Colonic mucosa (tissue), 4 donors: ENCODE data around the gene BLTP1. TPM values are rescaled to one million over a fixed set of nuclear protein-coding genes. Genes with fewer than 3 reads are reported as not detected.

Source experiments
- DNase-seq: peaks from one replicate; pipeline ENCODE4 v3.0.0-alpha.2; 2020
- H3K27ac ChIP-seq: fragments of 200-600 bp; one replicate; pipeline ENCODE4 v1.8.0; 2021
- H3K27me3 ChIP-seq: fragments of 200-600 bp; one replicate; pipeline ENCODE4 v1.8.0; 2021
- H3K36me3 ChIP-seq: fragments of 200-600 bp; one replicate; pipeline ENCODE4 v1.8.0; 2021
- H3K4me1 ChIP-seq: fragments of 200-600 bp; one replicate; pipeline ENCODE4 v1.8.0; 2021; ENCODE audit warnings: mild to moderate bottlenecking
- H3K4me3 ChIP-seq: fragments of 200-600 bp; one replicate; pipeline ENCODE4 v1.8.0; 2021
- H3K9ac ChIP-seq, 2 donors: one replicate each; pipeline ENCODE4 v1.7.0; 2013; ENCODE audit warnings: control low read depth in 2 of 2, low read depth in 2 of 2, low read length in 2 of 2
- H3K9me3 ChIP-seq: fragments of 200-600 bp; one replicate; pipeline ENCODE4 v1.8.0; 2021
- intact Hi-C: fragments of 100-400 bp; cut with DNase I; formaldehyde crosslinking; loops from one replicate; pipeline ENCODE4 v1.14.1; 2022
- total RNA-seq, 2 donors: library from RNA; stranded (reverse); fragmentation: NEBNext Ultra II Directional in 1 of 2; extraction: Animal tissue kit (Norgen Biotek cat#: 25700) in 1 of 2; gene quantifications; one replicate each; pipeline ENCODE4 v1.2.1, GENCODE V29; 2021
- TF ChIP-seq, protein P1 (sequence below): fragments of 200-600 bp; IDR thresholded peaks from one replicate; pipeline ENCODE4 v1.8.0; 2022; ENCODE audit warnings: antibody characterized with exemption, mild to moderate bottlenecking
- donor health status: healthy.
- donor health status: DM: no; HTN: no; CAD: no.
- donor health status: DM: no; HTN: no; CAD: no.

BLTP1 gene
- total RNA-seq, 2 donors from 2014 or later, result 47.8 to 80.1 TPM

DNA sequence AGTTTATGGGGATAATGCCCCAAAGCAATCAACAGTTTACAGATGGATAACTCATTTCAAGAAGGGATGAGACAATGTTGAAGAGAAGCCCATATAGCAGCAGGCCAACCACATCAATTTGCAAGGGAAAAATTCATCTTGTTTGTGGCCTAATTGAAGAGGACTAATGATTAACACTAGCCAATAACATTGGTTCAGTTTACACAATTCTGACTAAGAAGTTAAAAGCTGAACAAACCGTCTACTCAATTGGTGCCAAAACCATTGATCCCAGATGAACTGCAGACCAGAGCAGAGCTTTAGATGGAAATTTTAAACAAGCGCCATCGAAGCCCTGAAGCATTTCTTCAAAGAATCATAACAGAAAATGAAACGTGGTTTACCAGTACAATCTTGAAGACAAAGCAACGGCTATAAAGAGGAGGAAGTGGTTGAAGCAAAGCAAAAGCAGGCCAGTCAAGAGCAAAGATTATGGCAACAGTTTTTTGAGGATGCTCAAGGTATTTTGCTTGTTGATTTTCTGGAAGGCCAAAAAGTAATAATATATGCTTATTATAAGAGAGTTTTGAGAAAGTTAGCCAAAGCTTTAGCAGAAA lies 20.5 kb upstream of the BLTP1 start:
- Histone ChIP-seq H3K27me3 (no peaks in the 10 kb centered on the region), H3K9me3 (no peaks in the 10 kb centered on the region), H3K9ac (no peak overlapping the region), H3K36me3 (no peaks in the 10 kb centered on the region), H3K27ac (no peak overlapping the region), H3K4me1 (no peaks in the 10 kb centered on the region), H3K4me3 (no peak overlapping the region)
- DNase-seq, result no peak
- TF ChIP-seq, protein P1, sequence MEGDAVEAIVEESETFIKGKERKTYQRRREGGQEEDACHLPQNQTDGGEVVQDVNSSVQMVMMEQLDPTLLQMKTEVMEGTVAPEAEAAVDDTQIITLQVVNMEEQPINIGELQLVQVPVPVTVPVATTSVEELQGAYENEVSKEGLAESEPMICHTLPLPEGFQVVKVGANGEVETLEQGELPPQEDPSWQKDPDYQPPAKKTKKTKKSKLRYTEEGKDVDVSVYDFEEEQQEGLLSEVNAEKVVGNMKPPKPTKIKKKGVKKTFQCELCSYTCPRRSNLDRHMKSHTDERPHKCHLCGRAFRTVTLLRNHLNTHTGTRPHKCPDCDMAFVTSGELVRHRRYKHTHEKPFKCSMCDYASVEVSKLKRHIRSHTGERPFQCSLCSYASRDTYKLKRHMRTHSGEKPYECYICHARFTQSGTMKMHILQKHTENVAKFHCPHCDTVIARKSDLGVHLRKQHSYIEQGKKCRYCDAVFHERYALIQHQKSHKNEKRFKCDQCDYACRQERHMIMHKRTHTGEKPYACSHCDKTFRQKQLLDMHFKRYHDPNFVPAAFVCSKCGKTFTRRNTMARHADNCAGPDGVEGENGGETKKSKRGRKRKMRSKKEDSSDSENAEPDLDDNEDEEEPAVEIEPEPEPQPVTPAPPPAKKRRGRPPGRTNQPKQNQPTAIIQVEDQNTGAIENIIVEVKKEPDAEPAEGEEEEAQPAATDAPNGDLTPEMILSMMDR, result no peak
- intact Hi-C loops, result no loop called here

DNA sequence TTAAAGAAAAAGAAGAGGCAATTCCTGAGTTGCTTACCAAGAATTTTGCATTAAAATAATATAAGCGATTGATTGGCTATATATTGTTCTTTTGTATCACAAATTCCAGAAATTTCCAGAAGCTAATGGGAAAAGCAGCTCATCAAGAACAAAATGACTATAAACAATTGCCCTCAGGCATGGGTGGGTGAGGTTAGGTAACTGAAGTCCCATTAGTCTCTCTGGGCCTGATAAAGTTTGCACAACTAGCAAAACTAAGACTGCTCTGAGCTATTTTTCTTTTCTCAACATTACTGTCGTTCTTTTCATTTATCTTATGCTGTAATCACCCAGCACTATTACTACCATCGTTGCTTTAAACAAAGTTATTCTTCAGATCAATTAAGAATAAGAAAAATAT lies 19.2 kb upstream of the BLTP1 start:
- no peaks in the 10 kb centered on the region for H3K9me3 ChIP-seq

DNA sequence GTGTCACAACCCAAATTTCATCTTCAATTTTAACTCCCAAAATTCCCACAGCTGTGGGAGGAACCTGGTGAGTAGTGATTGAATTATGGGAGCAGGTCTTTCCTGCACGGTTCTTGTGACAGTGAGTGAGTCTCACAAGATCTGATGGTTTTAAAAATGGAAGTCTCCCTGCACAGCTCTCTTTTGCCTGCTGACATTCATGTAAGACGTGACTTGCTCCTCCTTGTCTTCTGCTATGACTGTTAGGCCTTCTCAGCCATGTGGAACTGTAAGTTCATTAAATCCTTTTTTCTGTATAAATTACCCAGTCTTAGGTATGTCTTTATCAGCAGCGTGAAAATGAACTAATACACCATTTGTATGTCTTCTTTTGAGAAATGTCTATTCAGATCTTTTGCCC lies 13.0 kb upstream of the BLTP1 start:
- DNase-seq, result no peak
- Histone ChIP-seq H3K9me3 (no peaks in the 10 kb centered on the region), H3K27me3 (no peaks in the 10 kb centered on the region), H3K27ac (no peak overlapping the region), H3K4me1 (no peaks in the 10 kb centered on the region), H3K36me3 (no peaks in the 10 kb centered on the region), H3K4me3 (no peak overlapping the region), H3K9ac (no peak overlapping the region)
- TF ChIP-seq, protein P1, result no peak
- intact Hi-C loops, result no loop called here

More for the DNA sequence above, 19.2 kb upstream of the BLTP1 start:
- H3K9ac ChIP-seq, result no peak overlapping the region
- TF ChIP-seq, protein P1, result no peak
- H3K36me3 ChIP-seq, result no peaks in the 10 kb centered on the region
- no peak overlapping the region for H3K4me3 ChIP-seq
- no peaks in the 10 kb centered on the region for H3K4me1 ChIP-seq
- intact Hi-C loops, result no loop called here
- no peak overlapping the region for H3K27ac ChIP-seq
- no peak for DNase-seq
- no peaks in the 10 kb centered on the region for H3K27me3 ChIP-seq

DNA sequence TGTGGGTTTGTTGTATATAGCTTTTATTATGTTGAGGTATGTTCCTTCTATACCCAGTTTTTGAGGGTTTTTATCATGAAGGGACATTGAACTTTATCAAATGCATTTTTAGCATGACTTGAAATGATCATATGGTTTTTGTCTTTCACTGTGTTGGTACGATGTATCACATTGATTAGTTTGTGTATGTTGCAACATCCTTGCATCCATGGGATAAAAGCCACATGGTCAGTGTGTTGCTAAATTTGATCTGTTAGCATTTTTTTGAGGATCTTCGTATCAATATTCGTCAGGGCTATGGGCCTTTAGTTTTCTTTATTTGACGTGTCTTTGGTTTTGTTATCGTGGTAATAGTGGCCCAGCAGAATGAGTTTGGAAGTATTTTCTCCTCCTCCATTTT lies 11.3 kb upstream of the BLTP1 start:
- H3K27ac ChIP-seq, result no peak overlapping the region
- TF ChIP-seq, protein P1, result no peak
- no peaks in the 10 kb centered on the region for H3K36me3 ChIP-seq
- H3K4me1 ChIP-seq, result no peaks in the 10 kb centered on the region
- no peaks in the 10 kb centered on the region for H3K27me3 ChIP-seq
- H3K4me3 ChIP-seq, result no peak overlapping the region
- intact Hi-C loops, result no loop called here
- no peak overlapping the region for H3K9ac ChIP-seq
- no peaks in the 10 kb centered on the region for H3K9me3 ChIP-seq
- no peak for DNase-seq

DNA sequence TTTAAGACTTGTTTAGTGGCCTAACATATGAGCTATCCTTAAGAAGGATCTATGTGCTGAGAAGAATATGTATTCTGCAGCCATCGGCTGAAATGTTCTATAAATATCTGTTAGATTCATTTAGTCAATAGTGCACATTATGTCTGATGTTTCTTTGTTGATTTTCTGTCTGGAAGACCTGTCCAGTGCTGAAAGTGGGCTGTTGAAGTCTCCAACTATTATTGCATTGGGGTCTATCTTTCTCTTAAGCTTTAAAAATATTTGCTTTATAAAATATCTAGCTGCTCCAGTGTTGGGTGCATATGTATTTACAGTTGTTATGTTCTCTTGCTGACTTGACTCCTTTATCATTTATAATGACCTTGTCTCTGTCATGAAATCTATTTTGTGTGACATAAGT lies 9.4 kb upstream of the BLTP1 start:
- Histone ChIP-seq H3K36me3 (no peaks in the 10 kb centered on the region), H3K4me3 (no peak overlapping the region), H3K27me3 (no peaks in the 10 kb centered on the region), H3K9me3 (no peaks in the 10 kb centered on the region), H3K9ac (no peak overlapping the region), H3K4me1 (no peaks in the 10 kb centered on the region), H3K27ac (no peak overlapping the region)
- no peak for DNase-seq
- intact Hi-C loops, result no loop called here
- TF ChIP-seq, protein P1, result no peak
